ENCODE data around the gene TDRD15. TPM values are rescaled to one million over a fixed set of nuclear protein-coding genes. Genes with fewer than 3 reads are reported as not detected.
"Not testable (repeated sequence)": the region's sequence is repeated elsewhere in the genome, so short reads cannot be mapped to it uniquely, and the experiment has no call there.

The TDRD15 gene
- total and polyA plus RNA-seq, 2 donors (not counting 3 experiments of a cell fraction or from before 2014, with no cell fraction given) = not detected

DNA sequence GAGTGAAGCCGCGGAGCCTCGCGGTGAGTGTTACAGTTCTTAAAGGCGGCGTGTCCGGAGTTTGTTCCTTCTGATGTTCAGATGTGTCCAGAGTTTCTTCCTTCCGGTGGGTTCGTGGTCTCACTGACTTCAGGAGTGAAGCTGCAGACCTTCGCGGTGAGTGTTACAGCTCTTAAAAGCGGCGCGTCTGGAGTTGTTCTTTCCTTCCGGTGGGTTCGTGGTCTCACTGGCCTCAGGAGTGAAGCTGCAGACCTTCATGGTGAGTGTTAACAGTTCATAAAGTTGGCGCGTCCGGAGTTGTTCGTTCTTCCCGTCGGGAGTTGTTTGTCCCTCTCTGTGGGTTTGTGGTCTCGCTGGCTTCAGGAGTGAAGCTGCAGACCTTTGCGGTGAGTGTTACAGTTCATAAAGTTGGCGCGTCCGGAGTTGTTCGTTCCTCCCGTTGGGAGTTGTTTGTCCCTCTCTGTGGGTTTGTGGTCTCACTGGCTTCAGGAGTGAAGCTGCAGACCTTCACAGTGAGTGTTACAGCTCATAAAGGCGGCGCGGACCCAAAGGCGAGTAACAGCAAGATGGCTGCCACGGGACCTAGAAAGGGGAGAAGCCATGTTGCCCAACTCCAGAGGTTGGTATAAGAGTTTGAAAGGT, 22.1 kb upstream of the TDRD15 start:
- H2AFZ ChIP-seq (ENCODE audit: low read depth, low read length); H3K79me2 ChIP-seq (ENCODE audit: control insufficient read depth, insufficient read depth, low read length); intact Hi-C loops (cut with micrococcal nuclease); H3K27me3 ChIP-seq (ENCODE audit: control insufficient read depth in 2 of 2, insufficient read depth in 2 of 2, low read length in 2 of 2); H3K9me3 ChIP-seq (replicated peaks; ENCODE audit: control insufficient read depth, insufficient read depth, low read length); CTCF ChIA-PET; POLR2A ChIA-PET; BruUV-seq (replicated peaks); H3K4me3 ChIP-seq (replicated peaks in 1 of 3; ENCODE audit: insufficient read depth in 1 of 3, low read depth in 1 of 3, low read length in 3 of 3); H3K36me3 ChIP-seq (ENCODE audit: control insufficient read depth in 2 of 2, extremely low read depth in 1 of 2, insufficient read depth in 2 of 2, low read length in 2 of 2); DNase-seq (ENCODE audit: low read depth, low spot score); H4K20me1 ChIP-seq (replicated peaks; ENCODE audit: control insufficient read depth, extremely low read depth, insufficient read depth, low read length); FAIRE-seq; H3K4me1 ChIP-seq (ENCODE audit: control insufficient read depth, extremely low read depth, insufficient read depth, low read length); H3K9me1 ChIP-seq (replicated peaks; ENCODE audit: control insufficient read depth, extremely low read depth, insufficient read depth, low read length); H3K27ac ChIP-seq (ENCODE audit: insufficient read depth, low read depth, low read length); H3K9ac ChIP-seq (replicated peaks; ENCODE audit: extremely low read depth, insufficient read depth, low read length); H3K4me2 ChIP-seq (ENCODE audit: insufficient read depth, low read length); dilution Hi-C loops (cut with MboI; ENCODE audit: extremely low pct_ligation_motif_present, low sequenced_read_pairs): not testable (repeated sequence)

DNA sequence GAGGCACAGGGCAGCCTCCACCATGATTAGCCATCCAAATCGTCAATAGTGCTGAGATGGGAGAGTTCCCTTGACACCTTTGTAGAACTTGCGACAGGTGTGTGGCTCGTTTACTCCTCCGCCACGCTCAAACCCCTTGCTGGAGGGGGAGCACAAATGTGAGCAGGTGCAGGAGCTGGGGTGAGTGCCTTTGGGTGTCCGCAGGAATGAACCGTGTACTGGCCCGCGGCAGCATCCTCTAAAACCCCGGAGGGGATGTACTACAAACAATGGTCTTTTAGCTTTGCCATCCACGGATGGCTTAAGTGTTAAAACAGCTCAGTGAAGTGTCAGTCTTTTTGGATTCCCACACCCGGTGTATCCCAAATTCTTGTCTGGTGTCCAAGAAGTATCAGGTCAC, 21.4 kb upstream of the TDRD15 start:
- DNase-seq (ENCODE audit: low read depth, low spot score) (no peak), FAIRE-seq (no peak)
- BruUV-seq (replicated peaks) = no TSS peak

More for the DNA sequence above, 21.4 kb upstream of the TDRD15 start:
- Histone ChIP-seq H2AFZ (ENCODE audit: low read depth, low read length) (no peak overlapping the region), H3K79me2 (ENCODE audit: control insufficient read depth, insufficient read depth, low read length) (no peaks in the 10 kb centered on the region), H3K4me3 (replicated peaks in 1 of 3; ENCODE audit: insufficient read depth in 1 of 3, low read depth in 1 of 3, low read length in 3 of 3) (no peak overlapping the region), H3K9me3 (replicated peaks; ENCODE audit: control insufficient read depth, insufficient read depth, low read length) (no peaks in the 10 kb centered on the region), H3K27ac (ENCODE audit: insufficient read depth, low read depth, low read length) (no peak overlapping the region), H4K20me1 (replicated peaks; ENCODE audit: control insufficient read depth, extremely low read depth, insufficient read depth, low read length) (no peaks in the 10 kb centered on the region), H3K36me3 (ENCODE audit: control insufficient read depth in 2 of 2, extremely low read depth in 1 of 2, insufficient read depth in 2 of 2, low read length in 2 of 2) (no peaks in the 10 kb centered on the region), H3K9me1 (replicated peaks; ENCODE audit: control insufficient read depth, extremely low read depth, insufficient read depth, low read length) (no peaks in the 10 kb centered on the region), H3K9ac (replicated peaks; ENCODE audit: extremely low read depth, insufficient read depth, low read length) (no peak overlapping the region), H3K4me1 (ENCODE audit: control insufficient read depth, extremely low read depth, insufficient read depth, low read length) (peaks cover 4% of the 10 kb centered on the region), H3K4me2 (ENCODE audit: insufficient read depth, low read length) (no peak overlapping the region), H3K27me3 (ENCODE audit: control insufficient read depth in 2 of 2, insufficient read depth in 2 of 2, low read length in 2 of 2) (no peaks in the 10 kb centered on the region)
- intact Hi-C loops (cut with micrococcal nuclease) (no loop called here), dilution Hi-C loops (cut with MboI; ENCODE audit: extremely low pct_ligation_motif_present, low sequenced_read_pairs) (no loop called here)
- TF ChIP-seq FOS (IDR thresholded peaks at IDR 0.05; ENCODE audit: borderline replicate concordance, insufficient read depth, low read length) (no peak), EZH2 (IDR thresholded peaks at IDR 0.05; ENCODE audit: borderline replicate concordance, low read depth, low read length, severe bottlenecking) (no peak), POLR2AphosphoS5 (IDR thresholded peaks at IDR 0.05; ENCODE audit: insufficient read depth, low read depth, low read length) (no peak), JUN (IDR thresholded peaks at IDR 0.05; ENCODE audit: borderline replicate concordance, insufficient read depth, insufficient read length, low read depth) (no peak)
- TF ChIP-seq, protein P1, sequence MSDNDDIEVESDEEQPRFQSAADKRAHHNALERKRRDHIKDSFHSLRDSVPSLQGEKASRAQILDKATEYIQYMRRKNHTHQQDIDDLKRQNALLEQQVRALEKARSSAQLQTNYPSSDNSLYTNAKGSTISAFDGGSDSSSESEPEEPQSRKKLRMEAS (IDR thresholded peaks at IDR 0.05; ENCODE audit: insufficient read depth, insufficient read length) = no peak
- TF ChIP-seq, protein P2, sequence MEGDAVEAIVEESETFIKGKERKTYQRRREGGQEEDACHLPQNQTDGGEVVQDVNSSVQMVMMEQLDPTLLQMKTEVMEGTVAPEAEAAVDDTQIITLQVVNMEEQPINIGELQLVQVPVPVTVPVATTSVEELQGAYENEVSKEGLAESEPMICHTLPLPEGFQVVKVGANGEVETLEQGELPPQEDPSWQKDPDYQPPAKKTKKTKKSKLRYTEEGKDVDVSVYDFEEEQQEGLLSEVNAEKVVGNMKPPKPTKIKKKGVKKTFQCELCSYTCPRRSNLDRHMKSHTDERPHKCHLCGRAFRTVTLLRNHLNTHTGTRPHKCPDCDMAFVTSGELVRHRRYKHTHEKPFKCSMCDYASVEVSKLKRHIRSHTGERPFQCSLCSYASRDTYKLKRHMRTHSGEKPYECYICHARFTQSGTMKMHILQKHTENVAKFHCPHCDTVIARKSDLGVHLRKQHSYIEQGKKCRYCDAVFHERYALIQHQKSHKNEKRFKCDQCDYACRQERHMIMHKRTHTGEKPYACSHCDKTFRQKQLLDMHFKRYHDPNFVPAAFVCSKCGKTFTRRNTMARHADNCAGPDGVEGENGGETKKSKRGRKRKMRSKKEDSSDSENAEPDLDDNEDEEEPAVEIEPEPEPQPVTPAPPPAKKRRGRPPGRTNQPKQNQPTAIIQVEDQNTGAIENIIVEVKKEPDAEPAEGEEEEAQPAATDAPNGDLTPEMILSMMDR (IDR thresholded peaks at IDR 0.05; ENCODE audit: extremely low read depth in 1 of 2, insufficient read depth in 1 of 2, low read depth in 1 of 2, low read length in 2 of 2) = no peak
- POLR2A ChIA-PET = no interaction called here
- CTCF ChIA-PET = no interaction called here
